Effector memory CD4-positive, alpha-beta T cell (primary cell): Measurements from ENCODE around the gene ARHGEF11.

Experiments
- DNase-seq, 3 donors: peaks; one replicate each; pipeline ENCODE4 v3.0.0-alpha.2; 2020
- H3K27ac ChIP-seq: 2 replicates; pipeline ENCODE4 v1.7.0; 2013; ENCODE audit warnings: mild to moderate bottlenecking, low read length, moderate library complexity; ENCODE audit not compliant: insufficient read depth, poor library complexity, severe bottlenecking
- H3K27me3 ChIP-seq: replicated peaks from 2 replicates; pipeline ENCODE4 v1.7.0; 2013; ENCODE audit warnings: mild to moderate bottlenecking, low read length; ENCODE audit not compliant: insufficient read depth, control insufficient read depth, poor library complexity, severe bottlenecking
- H3K36me3 ChIP-seq: 2 replicates; pipeline ENCODE4 v1.7.0; 2013; ENCODE audit warnings: mild to moderate bottlenecking, low read length, moderate library complexity; ENCODE audit not compliant: control insufficient read depth, insufficient read depth
- H3K4me1 ChIP-seq: 2 replicates; pipeline ENCODE4 v1.7.0; 2013; ENCODE audit warnings: low read length, mild to moderate bottlenecking; ENCODE audit not compliant: control insufficient read depth, insufficient read depth, poor library complexity, severe bottlenecking
- H3K4me3 ChIP-seq: 2 replicates; pipeline ENCODE4 v1.7.0; 2013; ENCODE audit warnings: low read length, low read depth, mild to moderate bottlenecking; ENCODE audit not compliant: insufficient read depth, poor library complexity, severe bottlenecking
- H3K9me3 ChIP-seq: 2 replicates; pipeline ENCODE4 v1.7.0; 2013; ENCODE audit warnings: mild to moderate bottlenecking, low read length, moderate library complexity; ENCODE audit not compliant: control insufficient read depth

The ARHGEF11 gene

GRCh38 chr1:156993426-156994147 is 52.0 kb downstream of the ARHGEF11 start:
- H3K9me3 ChIP-seq = no peaks in the 10 kb centered on the region
- DNase-seq = no peak
- H3K4me3 ChIP-seq = no peak overlapping the region
- H3K27ac ChIP-seq = no peak overlapping the region
- H3K36me3 ChIP-seq = no peaks in the 10 kb centered on the region
- no peaks in the 10 kb centered on the region for H3K4me1 ChIP-seq
- H3K27me3 ChIP-seq = no peaks in the 10 kb centered on the region

GRCh38 chr1:156992215-156992614 is 53.3 kb downstream of the ARHGEF11 start:
- no peaks in the 10 kb centered on the region for H3K27me3 ChIP-seq
- DNase-seq = no peak
- H3K9me3 ChIP-seq = no peaks in the 10 kb centered on the region
- no peaks in the 10 kb centered on the region for H3K36me3 ChIP-seq
- no peaks in the 10 kb centered on the region for H3K4me1 ChIP-seq
- no peak overlapping the region for H3K4me3 ChIP-seq
- no peak overlapping the region for H3K27ac ChIP-seq

GRCh38 chr1:156987715-156988114 is 57.8 kb downstream of the ARHGEF11 start:
- DNase-seq = no peak
- Histone ChIP-seq H3K27ac (no peak overlapping the region), H3K4me1 (no peaks in the 10 kb centered on the region)

GRCh38 chr1:156980551-156980950 is 65.0 kb downstream of the ARHGEF11 start:
- Histone ChIP-seq H3K4me1 (no peaks in the 10 kb centered on the region), H3K36me3 (no peaks in the 10 kb centered on the region), H3K27me3 (no peaks in the 10 kb centered on the region), H3K9me3 (no peaks in the 10 kb centered on the region), H3K27ac (no peak overlapping the region), H3K4me3 (no peak overlapping the region)
- no peak for DNase-seq

More at GRCh38 chr1:156987715-156988114, 57.8 kb downstream of the ARHGEF11 start:
- Histone ChIP-seq H3K27me3 (no peaks in the 10 kb centered on the region), H3K36me3 (no peaks in the 10 kb centered on the region), H3K4me3 (no peak overlapping the region), H3K9me3 (no peaks in the 10 kb centered on the region)

GRCh38 chr1:156975084-156975483 is 70.5 kb downstream of the ARHGEF11 start:
- no peaks in the 10 kb centered on the region for H3K27me3 ChIP-seq
- no peaks in the 10 kb centered on the region for H3K36me3 ChIP-seq
- H3K27ac ChIP-seq = no peak overlapping the region
- DNase-seq = no peak
- H3K9me3 ChIP-seq = no peaks in the 10 kb centered on the region
- no peak overlapping the region for H3K4me3 ChIP-seq
- H3K4me1 ChIP-seq = no peaks in the 10 kb centered on the region

GRCh38 chr1:156973417-156973816 is 72.1 kb downstream of the ARHGEF11 start:
- DNase-seq = no peak
- no peak overlapping the region for H3K27ac ChIP-seq
- H3K4me3 ChIP-seq = no peak overlapping the region
- no peaks in the 10 kb centered on the region for H3K36me3 ChIP-seq
- H3K27me3 ChIP-seq = no peaks in the 10 kb centered on the region
- H3K4me1 ChIP-seq = no peaks in the 10 kb centered on the region
- no peaks in the 10 kb centered on the region for H3K9me3 ChIP-seq

GRCh38 chr1:156970017-156970416 is 75.5 kb downstream of the ARHGEF11 start:
- Histone ChIP-seq H3K9me3 (no peaks in the 10 kb centered on the region), H3K4me1 (no peaks in the 10 kb centered on the region), H3K36me3 (no peaks in the 10 kb centered on the region), H3K27me3 (no peaks in the 10 kb centered on the region), H3K27ac (no peak overlapping the region), H3K4me3 (no peak overlapping the region)
- no peak for DNase-seq

- no peak overlapping the region for H3K27ac ChIP-seq
- no peak for DNase-seq
- H3K4me1 ChIP-seq = peaks cover 2% of the 10 kb centered on the region
- no peaks in the 10 kb centered on the region for H3K27me3 ChIP-seq
- H3K4me3 ChIP-seq = no peak overlapping the region
- no peaks in the 10 kb centered on the region for H3K9me3 ChIP-seq
- no peaks in the 10 kb centered on the region for H3K36me3 ChIP-seq
These were observed 76.0 kb downstream of the ARHGEF11 start for GRCh38 chr1:156969496-156969895.

- H3K4me3 ChIP-seq = no peak overlapping the region
- no peaks in the 10 kb centered on the region for H3K9me3 ChIP-seq
- H3K4me1 ChIP-seq = peaks cover 18% of the 10 kb centered on the region
- peaks cover 11% of the 10 kb centered on the region for H3K36me3 ChIP-seq
- H3K27ac ChIP-seq = no peak overlapping the region
- DNase-seq = no peak
- no peaks in the 10 kb centered on the region for H3K27me3 ChIP-seq
These were observed 81.1 kb downstream of the ARHGEF11 start for GRCh38 chr1:156964441-156964840.

GRCh38 chr1:156963621-156964020 is 81.9 kb downstream of the ARHGEF11 start:
- H3K9me3 ChIP-seq = no peaks in the 10 kb centered on the region
- H3K4me1 ChIP-seq = peaks cover 18% of the 10 kb centered on the region
- peak overlapping the region; percentile 45 for H3K4me3 ChIP-seq
- no peaks in the 10 kb centered on the region for H3K27me3 ChIP-seq
- DNase-seq = peak in 1 of 3 donors; percentile 16
- no peak overlapping the region for H3K27ac ChIP-seq
- H3K36me3 ChIP-seq = peaks cover 11% of the 10 kb centered on the region
